Peyer's patch (tissue), 4 donors: ENCODE measurements around the gene TTYH1.

Source experiments
- POLR2A ChIP-seq, 2 donors: fragments of 450-650 bp; IDR thresholded peaks; one replicate each; pipeline ENCODE4 v1.5.1; 2017; ENCODE audit warnings: antibody characterized with exemption in 2 of 2, mild to moderate bottlenecking in 2 of 2, moderate library complexity in 2 of 2
- TF ChIP-seq, protein P1 (sequence below), 6 experiments: fragments of 450-650 bp in 4 of 6; fragments of 200-600 bp in 2 of 6; sonication (generic) in 1 of 6; IDR thresholded peaks; one replicate each; pipeline ENCODE4 v1.5.1; 2017 to 2019; ENCODE audit warnings: antibody characterized with exemption in 6 of 6, mild to moderate bottlenecking in 3 of 6, moderate library complexity in 1 of 6

GRCh38 chr19:54434112-54434872, 19.0 kb downstream of the TTYH1 start:
- no peak for TF ChIP-seq POLR2A (IDR thresholded peaks at IDR 0.05)
- TF ChIP-seq, protein P1, sequence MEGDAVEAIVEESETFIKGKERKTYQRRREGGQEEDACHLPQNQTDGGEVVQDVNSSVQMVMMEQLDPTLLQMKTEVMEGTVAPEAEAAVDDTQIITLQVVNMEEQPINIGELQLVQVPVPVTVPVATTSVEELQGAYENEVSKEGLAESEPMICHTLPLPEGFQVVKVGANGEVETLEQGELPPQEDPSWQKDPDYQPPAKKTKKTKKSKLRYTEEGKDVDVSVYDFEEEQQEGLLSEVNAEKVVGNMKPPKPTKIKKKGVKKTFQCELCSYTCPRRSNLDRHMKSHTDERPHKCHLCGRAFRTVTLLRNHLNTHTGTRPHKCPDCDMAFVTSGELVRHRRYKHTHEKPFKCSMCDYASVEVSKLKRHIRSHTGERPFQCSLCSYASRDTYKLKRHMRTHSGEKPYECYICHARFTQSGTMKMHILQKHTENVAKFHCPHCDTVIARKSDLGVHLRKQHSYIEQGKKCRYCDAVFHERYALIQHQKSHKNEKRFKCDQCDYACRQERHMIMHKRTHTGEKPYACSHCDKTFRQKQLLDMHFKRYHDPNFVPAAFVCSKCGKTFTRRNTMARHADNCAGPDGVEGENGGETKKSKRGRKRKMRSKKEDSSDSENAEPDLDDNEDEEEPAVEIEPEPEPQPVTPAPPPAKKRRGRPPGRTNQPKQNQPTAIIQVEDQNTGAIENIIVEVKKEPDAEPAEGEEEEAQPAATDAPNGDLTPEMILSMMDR (IDR thresholded peaks at IDR 0.05): no peak
